ENCODE measurements around the gene SGSM2.

The SGSM2 gene

GRCh38 chr17:2336215-2336851 is 968 bp upstream of the SGSM2 start, which contains the start of gene TSR1:
TSS of gene TSR1 (minus strand) at chr17:2336457. CDS start at chr17:2336427, 30 bp downstream.
- peak; percentile 82 for DNase-seq

GRCh38 chr17:2337544-2338314 is 428 bp downstream of the SGSM2 start:
- peak; percentile 58 for DNase-seq

GRCh38 chr17:2338315-2338657 is 985 bp downstream of the SGSM2 start:
- no peak for DNase-seq

- no peak for DNase-seq
Measured at GRCh38 chr17:2343421-2343820, 6.1 kb downstream of the SGSM2 start.

GRCh38 chr17:2344528-2344927 is 7.2 kb downstream of the SGSM2 start:
- DNase-seq: no peak

- DNase-seq: no peak
Measured at GRCh38 chr17:2346475-2346874, 9.2 kb downstream of the SGSM2 start.

DNA sequence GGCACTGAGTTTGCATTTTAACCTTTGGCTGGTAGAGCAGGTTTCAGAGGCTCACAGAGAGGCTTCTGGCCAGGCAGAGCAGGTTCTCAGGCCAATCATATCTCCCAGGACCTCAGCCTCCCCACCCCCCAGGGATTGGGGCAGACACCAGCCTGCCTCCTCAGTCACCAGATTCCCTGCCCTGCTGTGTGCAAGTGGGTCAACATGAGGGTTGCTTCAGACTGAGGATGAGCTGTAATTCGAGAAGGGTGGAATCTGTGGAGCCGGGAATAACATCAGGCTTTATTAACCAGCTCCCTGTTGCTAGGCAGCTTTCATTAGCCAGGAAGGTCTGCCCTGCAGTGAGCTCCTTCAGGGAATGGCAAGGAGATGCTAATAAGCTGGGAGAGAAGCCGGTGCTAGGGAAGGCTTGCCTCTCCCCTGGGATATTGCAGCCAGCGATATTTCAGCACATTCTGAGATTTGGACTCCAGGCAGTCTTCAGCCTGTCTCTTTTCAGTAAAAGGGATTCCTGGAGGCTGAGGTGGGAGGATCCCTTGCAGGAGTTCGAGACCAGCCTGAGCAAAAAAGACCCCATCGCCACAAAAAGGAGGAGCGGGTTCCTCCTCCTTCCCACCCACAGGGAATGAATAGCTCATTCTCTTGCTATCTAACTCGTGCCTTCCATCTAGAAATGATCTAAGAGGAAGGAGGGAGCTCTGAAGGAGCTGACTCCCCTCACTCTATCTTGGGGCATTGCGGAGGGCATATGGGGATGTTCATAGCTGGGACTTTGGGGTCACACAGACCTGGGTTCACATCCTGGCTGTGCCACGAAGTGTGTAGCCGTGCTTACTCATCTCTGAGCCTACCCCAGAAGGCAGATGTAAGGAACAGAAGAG is 10.7 kb downstream of the SGSM2 start:
- no peak for DNase-seq

- no peak for DNase-seq
Measured at GRCh38 chr17:2351269-2351668, 14.0 kb downstream of the SGSM2 start.

GRCh38 chr17:2354311-2354710 is 17.0 kb downstream of the SGSM2 start:
- DNase-seq: no peak

DNA sequence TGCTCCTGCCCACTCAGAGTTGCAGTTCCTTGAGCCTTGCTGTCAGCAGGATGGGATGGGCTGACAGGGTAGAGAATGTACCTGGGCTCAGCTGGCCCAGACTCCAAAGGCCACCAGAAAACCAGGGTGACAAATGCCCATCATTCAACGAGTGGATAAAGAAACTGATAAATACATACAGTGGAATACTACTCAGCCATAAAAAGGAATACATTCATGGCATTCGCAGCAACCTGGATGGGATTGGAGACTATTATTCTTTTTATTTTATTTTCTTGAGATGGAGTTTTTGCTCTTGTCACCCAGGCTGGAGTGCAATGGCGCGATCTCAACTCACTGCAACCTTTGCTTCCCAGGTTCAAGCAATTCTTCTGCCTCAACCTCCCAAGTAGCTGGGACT is 19.9 kb downstream of the SGSM2 start:
- DNase-seq: no peak

- DNase-seq: no peak
Measured at GRCh38 chr17:2357931-2358434, 20.7 kb downstream of the SGSM2 start.

DNA sequence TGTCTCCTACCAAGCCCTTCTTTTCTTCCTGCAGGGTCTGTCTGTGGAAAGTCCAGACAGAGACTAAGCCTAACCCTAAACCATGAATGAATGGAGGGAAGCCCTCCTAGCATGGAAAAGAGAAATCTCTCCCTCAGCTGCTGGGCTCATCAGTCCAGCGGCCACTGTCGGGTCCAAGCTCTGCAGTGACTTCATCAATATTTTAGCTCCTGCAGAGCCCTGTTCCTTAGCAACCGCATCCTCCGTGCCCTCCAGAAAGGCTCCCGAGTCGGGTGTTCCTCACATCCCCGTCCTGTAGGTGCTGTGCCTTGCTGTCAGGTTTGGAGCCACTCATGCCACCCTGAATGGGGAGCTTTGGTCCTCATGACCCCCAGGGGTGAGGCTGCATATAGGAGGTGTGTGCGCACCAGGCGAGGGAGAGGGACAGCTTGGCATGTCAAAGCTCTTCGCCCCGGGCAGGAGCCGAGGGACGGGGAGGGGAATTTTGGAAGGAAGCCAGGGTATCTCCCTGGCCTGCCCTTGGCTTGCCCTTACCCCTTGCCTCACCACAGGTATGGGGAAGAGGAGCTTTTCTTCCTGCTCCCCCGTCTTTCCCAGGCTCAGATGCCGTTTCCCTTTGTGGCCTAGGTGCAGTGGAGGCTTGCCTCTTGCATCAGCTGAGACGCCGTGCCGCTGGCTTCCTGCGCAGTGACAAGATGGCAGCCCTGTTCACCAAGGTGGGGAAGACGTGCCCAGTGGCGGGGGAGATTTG is 23.9 kb downstream of the SGSM2 start:
- no peak for DNase-seq

GRCh38 chr17:2362016-2362415 is 24.7 kb downstream of the SGSM2 start:
- no peak for DNase-seq

DNA sequence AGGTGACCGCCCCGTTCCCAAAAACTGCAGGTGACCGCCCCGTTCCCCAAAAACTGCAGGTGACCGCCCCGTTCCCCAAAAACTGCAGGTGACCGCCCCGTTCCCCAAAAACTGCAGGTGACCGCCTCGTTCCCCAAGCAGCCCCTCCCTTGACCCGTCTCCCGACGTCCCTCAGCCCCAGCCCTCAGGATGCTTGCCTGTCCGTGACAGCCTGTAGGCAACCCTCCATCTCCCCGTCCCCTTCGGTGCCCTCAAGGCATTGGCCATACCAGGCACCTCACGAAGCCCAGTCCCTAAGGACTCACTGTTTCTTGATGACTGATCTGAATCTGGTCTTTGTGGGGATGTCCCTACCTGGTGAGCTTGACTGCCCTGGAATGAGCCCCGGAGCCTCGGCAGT is 25.1 kb downstream of the SGSM2 start:
- DNase-seq: no peak

DNA sequence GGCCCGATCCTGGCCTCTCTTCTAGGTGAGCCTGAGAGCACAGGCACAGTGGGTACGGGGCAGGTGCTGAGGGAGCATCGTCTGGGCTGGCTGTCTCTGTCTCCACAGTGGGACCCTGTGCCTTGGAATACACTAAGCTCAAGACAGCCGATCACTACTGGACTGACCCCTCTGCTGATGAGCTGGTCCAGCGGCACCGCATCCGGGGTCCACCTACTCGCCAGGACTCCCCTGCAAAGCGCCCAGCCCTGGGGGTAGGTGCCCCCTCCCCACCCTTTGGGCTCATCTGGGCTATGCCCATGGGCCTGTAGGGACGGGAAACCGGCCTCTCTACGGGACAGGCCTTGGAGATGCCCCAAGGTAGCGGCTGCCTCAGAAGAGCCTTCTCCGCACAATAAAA is 25.6 kb downstream of the SGSM2 start:
- no peak for DNase-seq

DNA sequence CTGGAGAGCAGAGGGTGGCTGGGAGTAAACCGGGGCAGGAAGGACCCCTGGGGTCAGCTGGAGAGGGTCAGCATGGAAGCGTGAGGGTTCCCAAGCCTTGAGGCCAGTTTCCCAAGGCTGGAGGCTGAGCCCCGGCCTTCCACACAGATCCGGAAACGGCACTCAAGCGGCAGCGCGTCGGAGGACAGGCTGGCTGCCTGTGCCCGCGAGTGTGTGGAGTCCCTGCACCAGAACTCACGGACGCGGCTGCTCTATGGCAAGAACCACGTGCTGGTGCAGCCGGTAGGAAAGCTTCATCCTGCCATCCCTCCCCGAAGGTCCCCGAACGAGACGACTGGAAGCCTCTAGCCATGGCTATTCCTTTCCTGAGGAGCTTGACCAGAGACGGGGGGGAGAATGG is 26.0 kb downstream of the SGSM2 start:
- no peak for DNase-seq

DNA sequence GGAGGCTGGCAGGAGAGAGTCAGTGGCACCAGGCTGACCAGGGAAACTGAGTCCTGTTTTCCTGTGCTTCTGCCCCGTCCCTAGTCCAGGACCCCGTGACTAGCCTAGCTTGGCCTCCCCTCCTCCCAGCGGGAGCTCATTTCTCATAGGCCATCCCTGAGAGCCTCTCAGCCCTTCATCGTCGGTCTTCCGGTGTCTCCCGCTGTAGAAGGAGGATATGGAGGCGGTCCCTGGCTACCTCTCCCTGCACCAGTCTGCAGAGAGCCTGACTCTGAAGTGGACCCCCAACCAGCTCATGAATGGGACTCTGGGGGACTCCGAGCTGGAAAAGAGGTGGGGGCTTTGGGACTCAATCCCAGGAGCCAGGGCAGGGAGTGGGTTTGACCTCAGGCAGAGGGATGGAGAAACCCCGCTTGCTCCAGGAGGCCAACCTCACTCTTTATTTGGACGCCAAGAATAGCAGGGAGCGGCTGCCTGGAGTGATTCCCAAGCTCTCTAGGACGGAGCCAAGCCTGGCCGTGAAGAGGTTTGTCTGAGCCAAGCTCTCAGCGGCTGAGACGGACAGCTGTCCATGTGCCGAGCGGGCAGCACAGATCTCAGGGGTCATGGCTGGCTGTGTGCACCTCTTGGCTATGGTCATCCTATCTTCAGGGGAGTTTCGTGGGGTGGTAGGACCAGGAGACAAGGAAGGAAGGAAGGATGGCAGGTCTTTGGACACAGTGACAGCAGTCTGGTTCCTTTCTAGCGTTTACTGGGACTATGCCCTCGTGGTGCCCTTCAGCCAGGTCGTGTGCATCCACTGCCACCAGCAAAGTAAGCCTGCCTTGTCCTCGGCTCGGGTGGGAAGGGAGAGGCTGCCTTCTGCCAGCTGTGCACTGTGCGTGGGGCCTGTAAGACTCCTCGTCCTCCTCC is 26.8 kb downstream of the SGSM2 start:
- DNase-seq: no peak

DNA sequence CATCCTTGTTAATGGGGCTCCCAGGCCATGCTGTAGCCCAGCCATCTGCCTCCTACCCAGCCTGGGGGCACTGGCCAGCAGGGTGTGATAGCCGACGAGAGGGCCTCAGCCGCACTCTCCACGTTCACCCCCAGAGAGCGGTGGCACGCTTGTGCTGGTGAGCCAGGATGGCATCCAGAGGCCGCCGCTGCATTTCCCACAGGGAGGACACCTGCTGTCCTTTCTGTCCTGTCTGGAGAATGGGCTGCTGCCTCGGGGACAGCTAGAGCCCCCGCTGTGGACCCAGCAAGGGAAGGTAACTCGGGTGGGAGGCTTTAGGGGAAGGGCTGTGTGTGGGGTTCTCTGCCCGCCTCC is 27.4 kb downstream of the SGSM2 start:
- DNase-seq: no peak

- no peak for DNase-seq
Measured at GRCh38 chr17:2365132-2365531, 27.8 kb downstream of the SGSM2 start.

DNA sequence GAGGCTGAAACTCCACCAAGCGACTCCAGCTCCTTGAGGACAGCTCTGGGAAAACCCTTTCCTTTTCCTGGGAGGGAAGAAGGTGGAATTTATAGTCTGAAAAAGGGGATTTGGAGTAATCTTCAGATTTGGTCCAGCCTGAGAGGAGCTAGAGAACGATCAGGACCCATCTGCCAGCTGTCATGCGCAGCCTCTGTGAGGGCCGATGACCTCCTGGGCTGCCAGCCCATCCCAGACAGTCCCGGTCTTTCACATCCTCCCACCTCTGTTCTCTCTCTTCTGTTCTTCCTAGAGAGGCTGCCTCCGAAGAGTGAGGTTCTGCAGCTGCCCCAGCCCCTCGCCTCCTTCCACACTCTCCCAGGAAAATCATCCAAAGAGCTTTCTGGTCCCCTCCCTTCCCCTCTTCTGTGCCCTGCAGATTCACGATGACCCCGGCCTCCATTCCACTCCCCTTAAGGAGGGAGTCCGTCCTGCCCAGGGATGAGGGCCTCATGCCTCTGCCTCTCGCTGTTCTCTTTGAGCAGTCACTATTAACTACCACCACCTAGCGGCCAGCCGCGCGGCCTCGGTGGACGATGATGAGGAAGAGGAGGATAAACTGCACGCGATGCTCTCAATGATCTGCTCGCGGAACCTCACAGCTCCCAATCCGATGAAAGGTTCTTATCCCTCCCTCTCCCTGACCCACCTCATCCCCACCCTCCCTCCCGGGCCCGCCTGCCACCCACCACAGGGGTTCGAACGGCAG is 29.6 kb downstream of the SGSM2 start:
- no peak for DNase-seq

DNA sequence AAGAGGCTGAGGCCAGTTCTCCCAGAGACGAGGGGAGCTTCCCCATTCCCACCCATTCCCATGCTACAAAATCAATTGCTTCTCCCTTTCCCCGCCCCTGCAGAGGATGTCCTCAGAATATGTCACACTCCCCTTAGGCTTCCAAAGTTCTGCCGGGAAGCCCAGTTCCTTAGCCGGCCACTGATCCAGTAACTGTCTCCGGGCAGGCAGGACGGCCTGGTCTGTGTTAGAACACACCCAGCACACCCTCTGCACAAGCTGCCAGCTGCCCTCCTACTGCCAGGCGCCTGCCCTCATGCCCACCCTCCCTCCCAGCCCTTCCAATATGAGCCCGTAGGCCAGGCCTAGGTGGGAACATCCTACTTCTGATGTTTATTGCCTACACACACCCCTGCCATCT is 31.1 kb downstream of the SGSM2 start:
- no peak for DNase-seq

All from CD4-positive, alpha-beta T cell treated with Interferon gamma for 1 hour (primary cell).